Spleen (tissue), 11 donors: ENCODE measurements around the gene OOSP3. TPM values are rescaled to one million over a fixed set of nuclear protein-coding genes. Genes with fewer than 3 reads are reported as not detected.

ENCODE experiments used
- DNase-seq: peaks from one replicate; pipeline ENCODE4 v3.0.0-alpha.2; 2020
- H3K27ac ChIP-seq, 8 donors: fragments of 200-600 bp; sonication (generic) in 7 of 8; 1 replicate in 4 of 8; 2 replicates in 4 of 8; pipeline versions ENCODE4 v1.5.0 to v1.8.0; 2016 to 2021; ENCODE audit warnings: inconsistent platforms in 4 of 8, mild to moderate bottlenecking in 4 of 8, moderate library complexity in 1 of 8
- H3K27me3 ChIP-seq, 7 donors: fragments of 200-600 bp; sonication (generic) in 6 of 7; replicated peaks in 1 of 7; 1 replicate in 4 of 7; 2 replicates in 3 of 7; pipeline versions ENCODE4 v1.5.0 to v1.8.0; 2016 to 2021; ENCODE audit warnings: inconsistent platforms in 3 of 7, mild to moderate bottlenecking in 1 of 7
- H3K36me3 ChIP-seq, 6 donors: fragments of 200-600 bp; sonication (generic) in 5 of 6; 1 replicate in 4 of 6; 2 replicates in 2 of 6; pipeline versions ENCODE4 v1.5.0 to v1.8.0; 2016 to 2021; ENCODE audit warnings: inconsistent platforms in 2 of 6
- H3K4me1 ChIP-seq, 6 donors: fragments of 200-600 bp; sonication (generic) in 5 of 6; 1 replicate in 3 of 6; 2 replicates in 3 of 6; pipeline versions ENCODE4 v1.5.0 to v1.8.0; 2016 to 2021; ENCODE audit warnings: inconsistent platforms in 3 of 6
- H3K4me3 ChIP-seq, 8 donors: fragments of 200-600 bp; sonication (generic) in 7 of 8; 1 replicate in 4 of 8; 2 replicates in 4 of 8; pipeline versions ENCODE4 v1.5.0 to v1.8.0; 2016 to 2021; ENCODE audit warnings: inconsistent platforms in 4 of 8, mild to moderate bottlenecking in 4 of 8, moderate library complexity in 2 of 8
- H3K9me3 ChIP-seq, 8 donors: fragments of 200-600 bp; sonication (generic) in 7 of 8; 1 replicate in 4 of 8; 2 replicates in 4 of 8; pipeline versions ENCODE4 v1.5.0 to v1.8.0; 2016 to 2021; ENCODE audit warnings: inconsistent platforms in 4 of 8
- CTCF ChIP-seq, 11 experiments: fragments of 200-600 bp in 7 of 11; fragments of 450-650 bp in 4 of 11; sonication (generic) in 4 of 11; IDR thresholded peaks in 8 of 11; conservative IDR thresholded peaks in 3 of 11; 1 replicate in 7 of 11; 2 replicates in 4 of 11; pipeline versions ENCODE4 v1.4.0 to v1.8.0; 2016 to 2021; ENCODE audit warnings: antibody characterized with exemption in 11 of 11, inconsistent platforms in 4 of 11, mild to moderate bottlenecking in 1 of 11
- POLR2A ChIP-seq, 3 donors: fragments of 450-650 bp; IDR thresholded peaks; one replicate each; pipeline ENCODE4 v1.5.1; 2017; ENCODE audit warnings: antibody characterized with exemption in 3 of 3, mild to moderate bottlenecking in 1 of 3
- POLR2AphosphoS5 ChIP-seq, 3 donors: sonication (generic); formaldehyde crosslinking; IDR thresholded peaks; one replicate each; pipeline ENCODE4 v1.5.1; 2017; ENCODE audit warnings: antibody characterized with exemption in 3 of 3
- WGBS, 5 donors: extraction: QIAGEN DNeasy Blood & Tissue Kit in 3 of 5; methylation state at CpG; one replicate each; pipeline versions ENCODE4 v1.1.5 to v1.1.7; 2013 to 2018; 5-methylcytosine and 5-hydroxymethylcytosine counted together
- intact Hi-C: fragments of 100-400 bp; cut with DNase I; formaldehyde crosslinking; loops from one replicate; pipeline ENCODE4 v1.15.0; 2023; ENCODE audit warnings: low total_unique reads
- polyA plus RNA-seq, 3 donors: library from polyadenylated mRNA; stranded (reverse); fragments of 200-250 nt; gene quantifications; one replicate each; pipeline ENCODE4 v1.2.1, GENCODE V29; 2013
- total RNA-seq, 7 donors: library from RNA; depleted of rRNA in 3 of 7; stranded (reverse); fragments of >200 nt in 3 of 7; fragmentation: NEBNext Ultra II Directional in 4 of 7; extraction: Animal tissue kit (Norgen Biotek cat#: 25700) in 4 of 7; gene quantifications; one replicate each; pipeline versions ENCODE4 v1.1.0 to v1.2.1, GENCODE V29; 2016 to 2021
- donor health status: healthy with polysubstance abuse.
- donor health status: DM: no; HTN: no; CAD: no; lungs with moderate emphysema.
- donor health status: DM: no; HTN: no; CAD: no.
- donor health status: Bipolar disorder and iron deficiency.
- donor health status: healthy.
- donor health status: DM: no; HTN: no; CAD: no.
- donor health status: DM: yes; HTN: yes; CAD: no.

Gene OOSP3
- total and polyA plus RNA-seq, 10 donors: not detected

GRCh38 chr11:59875856-59876519 is 2.6 kb upstream of the OOSP3 start:
- Histone ChIP-seq H3K27ac (no peak overlapping the region), H3K4me3 (no peak overlapping the region), H3K4me1 (no peaks in the 10 kb centered on the region), H3K9me3 (peaks cover 0 to 8% (median 3%) of the 10 kb centered on the region in 8 donors), H3K27me3 (no peaks in the 10 kb centered on the region), H3K36me3 (no peaks in the 10 kb centered on the region)
- WGBS, 5 donors: 80 to 87% (median 84%) methylated on average over 9 of the region's 9 CpGs
- TF ChIP-seq POLR2AphosphoS5 (IDR thresholded peaks at IDR 0.05) (no peak), POLR2A (IDR thresholded peaks at IDR 0.05) (no peak), CTCF (IDR thresholded peaks at IDR 0.05 in 8 of 11, conservative IDR thresholded peaks at IDR 0.05 in 3 of 11) (no peak)
- no peak for DNase-seq
- intact Hi-C loops: no loop called here

- DNase-seq: no peak
- H3K9me3 ChIP-seq: no peaks in the 10 kb centered on the region
- no peaks in the 10 kb centered on the region for H3K27me3 ChIP-seq
- TF ChIP-seq CTCF (IDR thresholded peaks at IDR 0.05 in 8 of 11, conservative IDR thresholded peaks at IDR 0.05 in 3 of 11) (no peak), POLR2AphosphoS5 (IDR thresholded peaks at IDR 0.05) (no peak), POLR2A (IDR thresholded peaks at IDR 0.05) (no peak)
- no peaks in the 10 kb centered on the region for H3K36me3 ChIP-seq
- intact Hi-C loops: no loop called here
- no peak overlapping the region for H3K27ac ChIP-seq
- no peaks in the 10 kb centered on the region for H3K4me1 ChIP-seq
- no peak overlapping the region for H3K4me3 ChIP-seq
Observed at GRCh38 chr11:59877325-59877724, 1.3 kb upstream of the OOSP3 start.

GRCh38 chr11:59877784-59878183 is 798 bp upstream of the OOSP3 start:
- DNase-seq: no peak
- intact Hi-C loops: no loop called here
- Histone ChIP-seq H3K4me3 (no peak overlapping the region), H3K27me3 (no peaks in the 10 kb centered on the region), H3K4me1 (no peaks in the 10 kb centered on the region), H3K27ac (no peak overlapping the region), H3K9me3 (no peaks in the 10 kb centered on the region), H3K36me3 (no peaks in the 10 kb centered on the region)
- TF ChIP-seq POLR2AphosphoS5 (IDR thresholded peaks at IDR 0.05) (no peak), CTCF (IDR thresholded peaks at IDR 0.05 in 8 of 11, conservative IDR thresholded peaks at IDR 0.05 in 3 of 11) (no peak), POLR2A (IDR thresholded peaks at IDR 0.05) (no peak)

GRCh38 chr11:59879567-59879966 is 985 bp downstream of the OOSP3 start:
- no peaks in the 10 kb centered on the region for H3K4me1 ChIP-seq
- no peaks in the 10 kb centered on the region for H3K36me3 ChIP-seq
- no peak overlapping the region for H3K4me3 ChIP-seq
- no peaks in the 10 kb centered on the region for H3K27me3 ChIP-seq
- TF ChIP-seq POLR2AphosphoS5 (IDR thresholded peaks at IDR 0.05) (no peak), CTCF (IDR thresholded peaks at IDR 0.05 in 8 of 11, conservative IDR thresholded peaks at IDR 0.05 in 3 of 11) (no peak), POLR2A (IDR thresholded peaks at IDR 0.05) (no peak)
- no peaks in the 10 kb centered on the region for H3K9me3 ChIP-seq
- no peak overlapping the region for H3K27ac ChIP-seq
- intact Hi-C loops: no loop called here
- 55 to 86% (median 76%) methylated on average over 1 of the region's 1 CpG for WGBS, 5 donors
- no peak for DNase-seq
